Measurements from ENCODE around the gene EEF2KMT. TPM values are rescaled to one million over a fixed set of nuclear protein-coding genes. Genes with fewer than 3 reads are reported as not detected.
"Not testable (repeated sequence)": the region's sequence is repeated elsewhere in the genome, so short reads cannot be mapped to it uniquely, and the experiment has no call there.

Gene EEF2KMT
- total and polyA plus RNA-seq, 4 donors: 4.2 to 11.4 (median 7.3) TPM

DNA sequence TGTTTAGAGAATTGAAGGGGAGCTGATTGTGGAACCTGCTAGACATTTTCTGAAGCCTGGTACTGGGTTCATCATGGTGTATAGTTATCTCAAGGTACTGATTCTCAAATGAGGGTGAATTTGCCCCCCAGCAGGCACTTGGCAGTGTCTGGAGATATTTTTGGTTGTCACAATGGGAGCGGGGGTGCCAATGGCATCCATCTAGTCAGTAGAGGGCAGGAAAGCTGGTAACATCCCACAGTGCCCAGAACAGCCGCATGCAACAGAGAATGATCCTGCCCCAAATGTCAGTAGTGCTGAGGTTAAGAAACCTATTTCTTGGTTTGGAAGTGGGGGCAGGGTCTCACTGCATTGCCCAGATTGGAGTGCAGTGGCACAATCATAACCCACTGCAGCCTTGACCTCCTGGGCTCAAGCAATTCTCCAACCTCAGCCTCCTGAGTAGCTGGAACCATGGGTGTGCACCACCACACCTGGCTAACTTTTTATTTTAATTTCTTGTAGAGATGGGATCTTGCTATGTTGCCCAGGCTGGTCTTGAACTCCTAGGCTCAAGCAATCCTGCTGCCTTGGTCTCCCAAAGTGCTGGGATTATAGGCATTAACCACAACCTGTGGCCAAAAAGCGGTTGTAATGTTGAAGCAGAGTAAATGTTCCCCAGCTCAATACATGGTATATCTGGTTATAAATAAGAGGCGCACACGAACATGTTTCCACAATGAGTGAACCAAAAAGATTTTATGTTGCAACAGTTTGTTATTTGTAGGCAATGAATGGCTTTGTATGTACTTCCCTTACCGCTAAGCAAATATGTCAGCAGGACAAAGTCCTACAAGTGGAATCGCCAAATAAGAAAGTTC is 46.4 kb upstream of the EEF2KMT start:
- Histone ChIP-seq H3K36me3 (ENCODE audit: control insufficient read depth in 4 of 4, insufficient read depth in 3 of 4, low read depth in 1 of 4, low read length in 3 of 4) (no peaks in the 10 kb centered on the region), H3K9me3 (ENCODE audit: control insufficient read depth in 4 of 4, low read length in 3 of 4) (no peaks in the 10 kb centered on the region), H3K4me1 (ENCODE audit: control insufficient read depth in 4 of 4, insufficient read depth in 4 of 4, low read length in 3 of 4) (peaks cover 0 to 2% (median 0%) of the 10 kb centered on the region in 4 donors), H3K9ac (ENCODE audit: low read depth in 1 of 2, low read length in 2 of 2) (no peak overlapping the region), H3K27ac (ENCODE audit: low read depth in 1 of 2, low read length in 2 of 2) (no peak overlapping the region), H3K4me3 (ENCODE audit: low read depth in 1 of 3, low read length in 3 of 3) (no peak overlapping the region), H3K27me3 (ENCODE audit: control insufficient read depth in 4 of 4, insufficient read depth in 4 of 4, low read length in 3 of 4) (no peaks in the 10 kb centered on the region)
- 49% methylated on average over 7 of the region's 7 CpGs for WGBS
- no peak for DNase-seq (ENCODE audit: low spot score)
- TF ChIP-seq, protein P1, sequence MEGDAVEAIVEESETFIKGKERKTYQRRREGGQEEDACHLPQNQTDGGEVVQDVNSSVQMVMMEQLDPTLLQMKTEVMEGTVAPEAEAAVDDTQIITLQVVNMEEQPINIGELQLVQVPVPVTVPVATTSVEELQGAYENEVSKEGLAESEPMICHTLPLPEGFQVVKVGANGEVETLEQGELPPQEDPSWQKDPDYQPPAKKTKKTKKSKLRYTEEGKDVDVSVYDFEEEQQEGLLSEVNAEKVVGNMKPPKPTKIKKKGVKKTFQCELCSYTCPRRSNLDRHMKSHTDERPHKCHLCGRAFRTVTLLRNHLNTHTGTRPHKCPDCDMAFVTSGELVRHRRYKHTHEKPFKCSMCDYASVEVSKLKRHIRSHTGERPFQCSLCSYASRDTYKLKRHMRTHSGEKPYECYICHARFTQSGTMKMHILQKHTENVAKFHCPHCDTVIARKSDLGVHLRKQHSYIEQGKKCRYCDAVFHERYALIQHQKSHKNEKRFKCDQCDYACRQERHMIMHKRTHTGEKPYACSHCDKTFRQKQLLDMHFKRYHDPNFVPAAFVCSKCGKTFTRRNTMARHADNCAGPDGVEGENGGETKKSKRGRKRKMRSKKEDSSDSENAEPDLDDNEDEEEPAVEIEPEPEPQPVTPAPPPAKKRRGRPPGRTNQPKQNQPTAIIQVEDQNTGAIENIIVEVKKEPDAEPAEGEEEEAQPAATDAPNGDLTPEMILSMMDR (IDR thresholded peaks at IDR 0.05; ENCODE audit: low read depth, low read length, missing input control): no peak
- TF ChIP-seq EGR1 (IDR thresholded peaks at IDR 0.05; ENCODE audit: low read depth in 2 of 2) (no peak), HNF4G (IDR thresholded peaks at IDR 0.05) (peak; percentile 49), HNF4A (conservative IDR thresholded peaks at IDR 0.05) (peak; percentile 87 to 92), YY1 (IDR thresholded peaks at IDR 0.05) (peak; percentile 73), FOXA2 (IDR thresholded peaks at IDR 0.05) (peak; percentile 79), SP1 (IDR thresholded peaks at IDR 0.05) (peak; percentile 69), GABPA (IDR thresholded peaks at IDR 0.05 in 1 of 2, conservative IDR thresholded peaks at IDR 0.05 in 1 of 2) (peak in 1 of 2 donors; percentile 46), RAD21 (IDR thresholded peaks at IDR 0.05) (peak in 1 of 2 donors; percentile 32), RXRA (IDR thresholded peaks at IDR 0.05) (peak in 1 of 2 donors; percentile 72), TAF1 (conservative IDR thresholded peaks at IDR 0.05) (no peak), JUND (IDR thresholded peaks at IDR 0.05) (peak in 1 of 2 donors; percentile 67), FOXA1 (IDR thresholded peaks at IDR 0.05) (peak; percentile 69), NR2F2 (IDR thresholded peaks at IDR 0.05) (no peak)
- TF ChIP-seq, protein P2, sequence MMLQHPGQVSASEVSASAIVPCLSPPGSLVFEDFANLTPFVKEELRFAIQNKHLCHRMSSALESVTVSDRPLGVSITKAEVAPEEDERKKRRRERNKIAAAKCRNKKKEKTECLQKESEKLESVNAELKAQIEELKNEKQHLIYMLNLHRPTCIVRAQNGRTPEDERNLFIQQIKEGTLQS (IDR thresholded peaks at IDR 0.05): no peak
- TF ChIP-seq, protein P3, sequence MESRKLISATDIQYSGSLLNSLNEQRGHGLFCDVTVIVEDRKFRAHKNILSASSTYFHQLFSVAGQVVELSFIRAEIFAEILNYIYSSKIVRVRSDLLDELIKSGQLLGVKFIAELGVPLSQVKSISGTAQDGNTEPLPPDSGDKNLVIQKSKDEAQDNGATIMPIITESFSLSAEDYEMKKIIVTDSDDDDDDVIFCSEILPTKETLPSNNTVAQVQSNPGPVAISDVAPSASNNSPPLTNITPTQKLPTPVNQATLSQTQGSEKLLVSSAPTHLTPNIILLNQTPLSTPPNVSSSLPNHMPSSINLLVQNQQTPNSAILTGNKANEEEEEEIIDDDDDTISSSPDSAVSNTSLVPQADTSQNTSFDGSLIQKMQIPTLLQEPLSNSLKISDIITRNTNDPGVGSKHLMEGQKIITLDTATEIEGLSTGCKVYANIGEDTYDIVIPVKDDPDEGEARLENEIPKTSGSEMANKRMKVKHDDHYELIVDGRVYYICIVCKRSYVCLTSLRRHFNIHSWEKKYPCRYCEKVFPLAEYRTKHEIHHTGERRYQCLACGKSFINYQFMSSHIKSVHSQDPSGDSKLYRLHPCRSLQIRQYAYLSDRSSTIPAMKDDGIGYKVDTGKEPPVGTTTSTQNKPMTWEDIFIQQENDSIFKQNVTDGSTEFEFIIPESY (IDR thresholded peaks at IDR 0.05): peak; percentile 72
- TF ChIP-seq, protein P4, sequence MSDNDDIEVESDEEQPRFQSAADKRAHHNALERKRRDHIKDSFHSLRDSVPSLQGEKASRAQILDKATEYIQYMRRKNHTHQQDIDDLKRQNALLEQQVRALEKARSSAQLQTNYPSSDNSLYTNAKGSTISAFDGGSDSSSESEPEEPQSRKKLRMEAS (IDR thresholded peaks at IDR 0.05): no peak
- TF ChIP-seq, protein P5, sequence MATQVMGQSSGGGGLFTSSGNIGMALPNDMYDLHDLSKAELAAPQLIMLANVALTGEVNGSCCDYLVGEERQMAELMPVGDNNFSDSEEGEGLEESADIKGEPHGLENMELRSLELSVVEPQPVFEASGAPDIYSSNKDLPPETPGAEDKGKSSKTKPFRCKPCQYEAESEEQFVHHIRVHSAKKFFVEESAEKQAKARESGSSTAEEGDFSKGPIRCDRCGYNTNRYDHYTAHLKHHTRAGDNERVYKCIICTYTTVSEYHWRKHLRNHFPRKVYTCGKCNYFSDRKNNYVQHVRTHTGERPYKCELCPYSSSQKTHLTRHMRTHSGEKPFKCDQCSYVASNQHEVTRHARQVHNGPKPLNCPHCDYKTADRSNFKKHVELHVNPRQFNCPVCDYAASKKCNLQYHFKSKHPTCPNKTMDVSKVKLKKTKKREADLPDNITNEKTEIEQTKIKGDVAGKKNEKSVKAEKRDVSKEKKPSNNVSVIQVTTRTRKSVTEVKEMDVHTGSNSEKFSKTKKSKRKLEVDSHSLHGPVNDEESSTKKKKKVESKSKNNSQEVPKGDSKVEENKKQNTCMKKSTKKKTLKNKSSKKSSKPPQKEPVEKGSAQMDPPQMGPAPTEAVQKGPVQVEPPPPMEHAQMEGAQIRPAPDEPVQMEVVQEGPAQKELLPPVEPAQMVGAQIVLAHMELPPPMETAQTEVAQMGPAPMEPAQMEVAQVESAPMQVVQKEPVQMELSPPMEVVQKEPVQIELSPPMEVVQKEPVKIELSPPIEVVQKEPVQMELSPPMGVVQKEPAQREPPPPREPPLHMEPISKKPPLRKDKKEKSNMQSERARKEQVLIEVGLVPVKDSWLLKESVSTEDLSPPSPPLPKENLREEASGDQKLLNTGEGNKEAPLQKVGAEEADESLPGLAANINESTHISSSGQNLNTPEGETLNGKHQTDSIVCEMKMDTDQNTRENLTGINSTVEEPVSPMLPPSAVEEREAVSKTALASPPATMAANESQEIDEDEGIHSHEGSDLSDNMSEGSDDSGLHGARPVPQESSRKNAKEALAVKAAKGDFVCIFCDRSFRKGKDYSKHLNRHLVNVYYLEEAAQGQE (IDR thresholded peaks at IDR 0.05): no peak

DNA sequence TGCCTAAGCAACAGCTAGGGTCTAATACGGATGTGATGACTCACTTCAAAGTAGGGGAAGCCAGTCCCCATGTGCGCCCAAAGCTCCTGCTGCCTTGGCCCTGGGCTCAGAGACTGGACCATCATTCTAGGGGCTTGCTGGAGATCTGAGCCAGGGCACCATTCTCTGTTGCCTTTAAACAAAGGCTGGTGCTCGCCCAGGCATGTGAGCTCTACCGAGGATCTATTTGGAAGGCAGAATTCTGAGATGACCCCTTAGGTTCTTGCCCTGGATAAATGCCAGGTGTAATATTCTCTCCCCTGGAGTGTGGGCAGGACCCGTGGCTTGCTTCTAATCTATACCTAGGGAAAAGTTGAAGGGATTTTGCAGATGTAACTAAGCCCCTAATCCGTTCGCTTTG is 42.6 kb upstream of the EEF2KMT start:
- not testable (repeated sequence) for H3K27ac ChIP-seq (ENCODE audit: low read depth in 1 of 2, low read length in 2 of 2); H3K36me3 ChIP-seq (ENCODE audit: control insufficient read depth in 4 of 4, insufficient read depth in 3 of 4, low read depth in 1 of 4, low read length in 3 of 4); DNase-seq (ENCODE audit: low spot score); H3K27me3 ChIP-seq (ENCODE audit: control insufficient read depth in 4 of 4, insufficient read depth in 4 of 4, low read length in 3 of 4); H3K4me3 ChIP-seq (ENCODE audit: low read depth in 1 of 3, low read length in 3 of 3); H3K9ac ChIP-seq (ENCODE audit: low read depth in 1 of 2, low read length in 2 of 2); H3K9me3 ChIP-seq (ENCODE audit: control insufficient read depth in 4 of 4, low read length in 3 of 4); H3K4me1 ChIP-seq (ENCODE audit: control insufficient read depth in 4 of 4, insufficient read depth in 4 of 4, low read length in 3 of 4)
- 72% methylated on average over 7 of the region's 7 CpGs for WGBS
